GM12875 (cell line): ENCODE results near the gene KDM4E.
A peak's percentile ranks its signal among the peaks of the same experiment; 100 is the strongest.

Experiments
- H3K4me3 ChIP-seq: one replicate; pipeline ENCODE4 v1.5.1; 2011; ENCODE audit warnings: low read depth, low read length, control low read depth
- TF ChIP-seq, protein P1 (sequence below): IDR thresholded peaks from 2 replicates; pipeline ENCODE4 v1.5.1; 2011; ENCODE audit warnings: low read depth, mild to moderate bottlenecking, control low read depth, inconsistent platforms, low read length, moderate library complexity, borderline replicate concordance; ENCODE audit not compliant: insufficient read depth

Gene KDM4E

DNA sequence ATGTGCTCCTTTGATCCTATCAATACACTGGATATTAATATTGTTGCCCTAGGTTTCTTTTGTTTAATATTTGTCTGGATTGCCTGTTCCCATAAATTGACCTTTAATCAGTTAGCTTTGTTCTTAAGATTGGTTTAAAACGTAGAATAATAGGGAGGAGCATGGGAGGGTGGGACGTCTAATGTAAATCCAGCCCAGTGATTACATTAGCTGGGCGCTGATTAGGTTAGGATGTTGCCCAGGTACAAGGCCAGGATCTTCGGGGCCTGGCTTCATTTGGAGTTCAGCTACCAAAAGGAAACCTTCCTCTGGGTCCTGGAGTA is 41.6 kb downstream of the KDM4E start, which contains the start of gene SRSF8:
TSS of gene SRSF8 (plus strand) at position 204 of the 323 bp plus-strand sequence. CDS start 308 bp downstream, outside the sequence.
- peak within 1 kb of the TSS; percentile 99 for H3K4me3 ChIP-seq
- TF ChIP-seq, protein P1, sequence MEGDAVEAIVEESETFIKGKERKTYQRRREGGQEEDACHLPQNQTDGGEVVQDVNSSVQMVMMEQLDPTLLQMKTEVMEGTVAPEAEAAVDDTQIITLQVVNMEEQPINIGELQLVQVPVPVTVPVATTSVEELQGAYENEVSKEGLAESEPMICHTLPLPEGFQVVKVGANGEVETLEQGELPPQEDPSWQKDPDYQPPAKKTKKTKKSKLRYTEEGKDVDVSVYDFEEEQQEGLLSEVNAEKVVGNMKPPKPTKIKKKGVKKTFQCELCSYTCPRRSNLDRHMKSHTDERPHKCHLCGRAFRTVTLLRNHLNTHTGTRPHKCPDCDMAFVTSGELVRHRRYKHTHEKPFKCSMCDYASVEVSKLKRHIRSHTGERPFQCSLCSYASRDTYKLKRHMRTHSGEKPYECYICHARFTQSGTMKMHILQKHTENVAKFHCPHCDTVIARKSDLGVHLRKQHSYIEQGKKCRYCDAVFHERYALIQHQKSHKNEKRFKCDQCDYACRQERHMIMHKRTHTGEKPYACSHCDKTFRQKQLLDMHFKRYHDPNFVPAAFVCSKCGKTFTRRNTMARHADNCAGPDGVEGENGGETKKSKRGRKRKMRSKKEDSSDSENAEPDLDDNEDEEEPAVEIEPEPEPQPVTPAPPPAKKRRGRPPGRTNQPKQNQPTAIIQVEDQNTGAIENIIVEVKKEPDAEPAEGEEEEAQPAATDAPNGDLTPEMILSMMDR = no peak

DNA sequence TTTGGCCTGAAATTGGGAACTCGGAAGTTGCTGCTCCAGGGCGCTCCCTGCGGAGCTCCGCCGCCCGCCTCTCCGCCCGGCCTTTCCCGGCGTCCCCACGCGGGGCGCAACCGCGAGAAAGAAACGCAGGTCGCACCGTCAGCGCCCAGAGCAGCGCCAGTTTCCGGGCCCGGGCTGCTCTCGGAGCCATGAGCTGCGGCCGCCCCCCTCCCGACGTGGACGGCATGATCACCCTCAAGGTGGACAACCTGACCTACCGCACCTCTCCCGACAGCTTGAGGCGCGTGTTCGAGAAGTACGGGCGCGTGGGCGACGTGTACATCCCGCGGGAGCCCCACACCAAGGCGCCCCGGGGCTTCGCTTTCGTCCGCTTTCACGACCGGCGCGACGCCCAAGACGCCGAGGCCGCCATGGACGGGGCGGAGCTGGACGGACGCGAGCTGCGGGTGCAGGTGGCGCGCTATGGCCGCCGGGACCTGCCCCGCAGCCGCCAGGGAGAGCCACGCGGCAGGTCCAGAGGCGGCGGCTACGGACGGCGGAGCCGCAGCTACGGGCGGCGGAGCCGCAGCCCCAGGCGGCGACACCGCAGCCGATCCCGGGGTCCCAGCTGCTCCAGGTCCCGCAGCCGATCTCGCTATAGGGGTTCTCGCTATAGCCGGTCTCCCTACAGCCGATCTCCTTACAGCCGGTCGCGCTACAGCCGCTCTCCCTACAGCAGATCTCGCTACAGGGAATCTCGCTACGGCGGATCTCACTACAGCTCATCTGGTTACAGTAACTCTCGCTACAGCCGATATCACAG is 42.2 kb downstream of the KDM4E start:
- peak overlapping the region; percentile 99 for H3K4me3 ChIP-seq
- TF ChIP-seq, protein P1 = peak; percentile 51

DNA sequence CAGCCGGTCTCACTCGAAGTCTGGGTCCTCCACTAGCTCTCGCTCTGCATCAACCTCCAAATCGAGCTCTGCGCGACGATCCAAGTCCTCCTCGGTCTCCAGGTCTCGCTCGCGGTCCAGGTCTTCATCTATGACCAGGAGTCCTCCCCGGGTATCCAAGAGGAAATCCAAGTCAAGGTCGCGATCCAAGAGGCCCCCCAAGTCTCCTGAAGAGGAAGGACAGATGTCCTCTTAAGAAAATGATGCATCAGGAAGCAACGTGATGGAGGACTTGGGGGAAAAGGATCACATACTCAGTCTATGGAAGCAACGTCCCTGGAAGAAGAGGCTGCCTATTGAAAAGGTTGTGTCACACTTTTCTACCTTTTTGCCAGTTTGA is 42.8 kb downstream of the KDM4E start:
- TF ChIP-seq, protein P1 = no peak

DNA sequence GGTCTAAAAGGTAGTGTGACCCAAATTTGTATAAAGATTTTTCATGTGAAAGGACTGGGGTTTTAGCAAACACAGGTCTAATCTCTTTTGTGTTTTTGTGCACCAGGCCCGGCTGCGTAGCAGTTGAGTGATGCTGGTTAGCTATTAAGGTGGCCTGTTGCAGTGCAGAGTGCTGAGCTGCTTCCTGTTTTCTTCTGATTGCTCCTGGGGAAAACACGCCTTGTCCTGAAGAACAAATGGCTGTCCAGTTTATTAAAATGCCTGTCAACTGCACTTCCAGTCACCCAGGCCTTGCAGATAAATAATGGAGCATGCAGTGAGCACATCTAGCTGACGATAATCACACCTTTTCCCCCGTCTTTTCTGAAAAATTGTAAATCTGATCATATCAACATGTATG is 43.5 kb downstream of the KDM4E start:
- H3K4me3 ChIP-seq = peak overlapping the region; percentile 99
- TF ChIP-seq, protein P1 = no peak

More for the DNA sequence above, 42.8 kb downstream of the KDM4E start:
- peak overlapping the region; percentile 99 for H3K4me3 ChIP-seq

DNA sequence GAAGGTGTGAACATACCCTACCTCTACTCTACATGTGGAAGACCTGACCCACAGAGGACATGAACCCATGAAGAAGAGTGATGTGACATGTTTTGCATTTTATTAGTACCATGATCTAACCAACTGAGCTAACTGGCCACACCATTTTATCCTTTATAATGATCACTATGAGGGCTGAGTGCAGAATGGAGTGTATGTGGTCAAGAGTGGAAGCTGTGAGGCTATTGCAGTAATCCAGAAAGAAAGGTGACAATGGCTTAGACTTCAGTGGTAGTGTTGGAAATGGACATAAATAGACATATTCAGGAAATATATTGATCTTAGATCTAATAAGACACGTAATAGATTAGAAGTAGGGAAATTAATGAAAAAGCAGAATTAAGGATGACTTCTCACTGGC is 45.4 kb downstream of the KDM4E start:
- TF ChIP-seq, protein P1 = no peak
- no peak overlapping the region for H3K4me3 ChIP-seq

DNA sequence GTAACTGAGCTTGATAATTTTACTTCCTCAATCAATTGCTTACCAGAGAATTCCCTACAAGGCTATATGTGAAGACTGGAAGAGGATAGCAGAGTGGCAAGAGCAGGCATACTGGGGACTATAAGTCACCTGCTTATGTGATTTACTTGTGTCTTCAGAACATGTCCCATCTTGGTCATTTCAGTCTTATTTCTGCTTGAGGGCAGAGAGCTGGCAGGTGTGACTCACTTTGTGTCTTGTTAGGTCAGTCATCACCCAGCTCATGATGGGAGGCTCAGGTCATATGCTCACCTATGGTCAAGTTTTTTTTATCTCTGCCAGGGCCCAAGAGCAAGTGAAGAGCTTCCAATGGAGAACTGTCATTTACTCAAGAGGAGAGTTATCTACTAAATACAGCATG is 47.9 kb downstream of the KDM4E start:
- TF ChIP-seq, protein P1 = no peak
- H3K4me3 ChIP-seq = no peak overlapping the region
